Right atrium auricular region (tissue), 2 donors: ENCODE results near the gene OMG. TPM values are rescaled to one million over a fixed set of nuclear protein-coding genes. Genes with fewer than 3 reads are reported as not detected.

Source experiments
- DNase-seq: peaks from one replicate; pipeline ENCODE4 v3.0.0-alpha.2; 2019; ENCODE audit warnings: low spot score
- H3K27ac ChIP-seq, 2 donors: fragments of 200-600 bp; sonication (generic); 1 replicate in 1 of 2; 2 replicates in 1 of 2; pipeline ENCODE4 v1.5.1; 2016 to 2019
- H3K27me3 ChIP-seq, 2 donors: fragments of 200-600 bp; sonication (generic); one replicate each; pipeline versions ENCODE4 v1.5.1 to v1.6.0; 2017 to 2019
- H3K36me3 ChIP-seq: fragments of 200-600 bp; sonication (generic); one replicate; pipeline ENCODE4 v1.5.1; 2016
- H3K4me1 ChIP-seq, 2 donors: fragments of 200-600 bp; sonication (generic); one replicate each; pipeline versions ENCODE4 v1.5.1 to v1.6.0; 2017 to 2019
- H3K4me3 ChIP-seq, 2 donors: fragments of 200-600 bp; sonication (generic); 1 replicate in 1 of 2; 2 replicates in 1 of 2; pipeline ENCODE4 v1.5.1; 2017 to 2019; ENCODE audit warnings: mild to moderate bottlenecking in 1 of 2, moderate library complexity in 1 of 2
- H3K9me3 ChIP-seq, 2 donors: fragments of 200-600 bp; sonication (generic); one replicate each; pipeline ENCODE4 v1.5.1; 2019
- total RNA-seq, 2 donors: library from RNA; depleted of rRNA; stranded (reverse); fragments of >200 nt; gene quantifications; one replicate each; pipeline ENCODE4 v1.1.0, GENCODE V29; 2016
- TF ChIP-seq, protein P1 (sequence below), 2 donors: fragments of 200-600 bp; sonication (generic); IDR thresholded peaks; one replicate each; pipeline ENCODE4 v1.5.1; 2019; ENCODE audit warnings: antibody characterized with exemption in 2 of 2

Gene OMG
- total RNA-seq, 2 donors from 2014 or later, result 0.47 to 0.74 TPM

DNA sequence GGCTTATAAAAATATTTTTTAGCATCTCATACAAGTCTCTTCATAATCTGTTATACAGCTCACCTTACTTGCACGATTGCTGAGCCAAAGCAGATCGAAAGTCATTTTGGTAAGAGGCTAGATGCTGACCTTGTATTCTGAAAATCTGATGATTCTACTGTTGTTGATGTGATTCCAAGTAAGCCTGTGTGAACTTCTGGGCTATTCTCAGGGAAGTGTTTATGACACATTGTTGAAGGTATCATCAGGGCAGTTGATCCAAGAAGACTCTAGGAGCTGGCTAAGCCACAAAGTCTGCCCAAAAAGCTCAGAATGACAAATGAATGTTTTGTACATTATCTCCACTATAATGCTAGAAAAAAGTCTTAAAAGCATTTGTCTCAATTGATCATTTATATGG is 16.0 kb downstream of the OMG start:
- TF ChIP-seq, protein P1, sequence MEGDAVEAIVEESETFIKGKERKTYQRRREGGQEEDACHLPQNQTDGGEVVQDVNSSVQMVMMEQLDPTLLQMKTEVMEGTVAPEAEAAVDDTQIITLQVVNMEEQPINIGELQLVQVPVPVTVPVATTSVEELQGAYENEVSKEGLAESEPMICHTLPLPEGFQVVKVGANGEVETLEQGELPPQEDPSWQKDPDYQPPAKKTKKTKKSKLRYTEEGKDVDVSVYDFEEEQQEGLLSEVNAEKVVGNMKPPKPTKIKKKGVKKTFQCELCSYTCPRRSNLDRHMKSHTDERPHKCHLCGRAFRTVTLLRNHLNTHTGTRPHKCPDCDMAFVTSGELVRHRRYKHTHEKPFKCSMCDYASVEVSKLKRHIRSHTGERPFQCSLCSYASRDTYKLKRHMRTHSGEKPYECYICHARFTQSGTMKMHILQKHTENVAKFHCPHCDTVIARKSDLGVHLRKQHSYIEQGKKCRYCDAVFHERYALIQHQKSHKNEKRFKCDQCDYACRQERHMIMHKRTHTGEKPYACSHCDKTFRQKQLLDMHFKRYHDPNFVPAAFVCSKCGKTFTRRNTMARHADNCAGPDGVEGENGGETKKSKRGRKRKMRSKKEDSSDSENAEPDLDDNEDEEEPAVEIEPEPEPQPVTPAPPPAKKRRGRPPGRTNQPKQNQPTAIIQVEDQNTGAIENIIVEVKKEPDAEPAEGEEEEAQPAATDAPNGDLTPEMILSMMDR (IDR thresholded peaks at IDR 0.05), result no peak
- no peaks in the 10 kb centered on the region for H3K27me3 ChIP-seq
- no peak overlapping the region for H3K4me3 ChIP-seq
- H3K4me1 ChIP-seq, result no peaks in the 10 kb centered on the region
- no peaks in the 10 kb centered on the region for H3K9me3 ChIP-seq
- H3K36me3 ChIP-seq, result peaks cover 18% of the 10 kb centered on the region
- no peak overlapping the region for H3K27ac ChIP-seq
- DNase-seq, result no peak

DNA sequence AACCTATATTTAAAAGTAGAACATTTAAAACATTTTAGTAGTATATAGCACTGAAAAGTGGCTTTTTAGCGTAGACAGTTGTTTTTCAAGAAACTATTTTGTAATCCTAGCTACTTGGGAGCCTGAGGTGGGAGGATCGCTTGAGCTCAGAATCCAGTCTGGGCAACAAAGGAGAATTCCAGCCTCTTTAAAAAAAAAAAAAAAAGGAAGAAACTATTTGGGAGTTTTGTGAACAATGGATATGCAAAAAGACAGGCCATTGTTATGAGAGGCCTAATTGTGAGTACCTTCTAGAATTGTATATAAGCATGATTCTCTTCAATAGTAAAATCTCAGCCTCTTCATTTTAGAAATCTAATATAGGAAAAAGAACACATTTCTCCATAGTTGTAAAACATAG is 17.6 kb downstream of the OMG start:
- Histone ChIP-seq H3K27ac (no peak overlapping the region), H3K36me3 (peaks cover 18% of the 10 kb centered on the region), H3K9me3 (no peaks in the 10 kb centered on the region), H3K4me3 (no peak overlapping the region), H3K4me1 (peaks cover 0 to 10% of the 10 kb centered on the region in 2 donors), H3K27me3 (no peaks in the 10 kb centered on the region)
- no peak for DNase-seq
- TF ChIP-seq, protein P1 (IDR thresholded peaks at IDR 0.05), result no peak

DNA sequence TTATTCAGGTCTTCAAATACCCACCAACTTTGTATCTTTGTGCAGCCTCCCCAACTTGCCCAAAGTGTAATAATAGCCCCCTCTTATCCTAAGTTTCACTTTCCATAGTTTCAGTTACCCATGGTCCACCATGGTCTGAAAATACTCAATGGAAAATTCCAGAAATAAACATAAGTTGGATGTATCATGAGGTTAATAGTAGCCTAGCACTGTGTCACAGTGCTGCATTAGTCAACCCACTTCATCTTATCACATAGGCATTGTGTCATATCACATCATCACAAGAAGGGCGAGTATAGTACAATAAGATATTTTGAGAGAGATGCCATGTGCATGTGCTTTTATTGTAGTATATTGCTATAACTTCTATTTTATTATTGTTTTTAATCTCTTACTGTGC is 21.9 kb downstream of the OMG start:
- peaks cover 13% of the 10 kb centered on the region for H3K36me3 ChIP-seq
- H3K4me1 ChIP-seq, result peaks cover 0 to 25% of the 10 kb centered on the region in 2 donors
- no peak for DNase-seq
- TF ChIP-seq, protein P1 (IDR thresholded peaks at IDR 0.05), result no peak
- H3K9me3 ChIP-seq, result no peaks in the 10 kb centered on the region
- no peak overlapping the region for H3K27ac ChIP-seq
- no peak overlapping the region for H3K4me3 ChIP-seq
- no peaks in the 10 kb centered on the region for H3K27me3 ChIP-seq

DNA sequence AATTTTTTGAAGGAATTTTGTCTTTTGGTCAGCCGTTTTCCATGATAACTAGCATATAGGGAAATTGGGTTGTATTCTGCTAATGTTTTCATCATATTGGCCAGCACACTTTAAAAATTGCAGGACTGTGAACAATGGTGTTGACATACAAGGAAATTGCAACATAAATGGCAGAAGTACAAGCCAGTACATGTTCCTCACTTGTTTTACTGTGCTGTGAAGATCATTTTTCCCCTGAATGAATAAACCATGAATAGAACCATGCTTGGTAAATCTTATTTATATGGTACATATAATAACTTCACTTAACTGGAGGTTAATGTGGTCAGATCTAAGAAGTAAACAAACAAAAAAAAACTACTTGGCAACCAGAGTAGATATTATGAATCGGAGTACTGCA is 22.8 kb downstream of the OMG start:
- Histone ChIP-seq H3K27ac (no peak overlapping the region), H3K4me3 (no peak overlapping the region), H3K9me3 (no peaks in the 10 kb centered on the region), H3K36me3 (peaks cover 9% of the 10 kb centered on the region), H3K4me1 (peaks cover 0 to 34% of the 10 kb centered on the region in 2 donors), H3K27me3 (no peaks in the 10 kb centered on the region)
- TF ChIP-seq, protein P1 (IDR thresholded peaks at IDR 0.05), result no peak
- DNase-seq, result no peak

DNA sequence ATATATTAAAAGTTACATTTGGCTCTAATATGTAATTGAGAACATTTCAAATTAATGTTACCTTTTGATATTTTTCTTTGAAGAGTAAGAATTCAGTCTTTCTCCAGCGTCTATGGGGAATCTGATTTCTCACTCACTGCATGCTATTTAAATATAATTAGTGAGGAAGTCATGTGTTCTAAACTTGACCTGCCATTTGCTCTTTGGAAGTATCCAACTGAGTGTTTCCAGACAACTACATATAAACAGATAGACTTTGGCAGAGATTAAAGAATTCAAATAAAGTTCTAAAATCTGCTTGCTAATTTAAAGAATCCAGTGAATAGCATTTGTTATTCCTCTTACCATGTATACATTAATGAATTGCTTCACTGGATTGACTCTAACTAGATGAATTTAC is 23.5 kb downstream of the OMG start:
- Histone ChIP-seq H3K27ac (no peak overlapping the region), H3K36me3 (peaks cover 9% of the 10 kb centered on the region), H3K9me3 (no peaks in the 10 kb centered on the region), H3K4me3 (no peak overlapping the region), H3K27me3 (no peaks in the 10 kb centered on the region), H3K4me1 (peaks cover 0 to 41% of the 10 kb centered on the region in 2 donors)
- TF ChIP-seq, protein P1 (IDR thresholded peaks at IDR 0.05), result no peak
- no peak for DNase-seq

DNA sequence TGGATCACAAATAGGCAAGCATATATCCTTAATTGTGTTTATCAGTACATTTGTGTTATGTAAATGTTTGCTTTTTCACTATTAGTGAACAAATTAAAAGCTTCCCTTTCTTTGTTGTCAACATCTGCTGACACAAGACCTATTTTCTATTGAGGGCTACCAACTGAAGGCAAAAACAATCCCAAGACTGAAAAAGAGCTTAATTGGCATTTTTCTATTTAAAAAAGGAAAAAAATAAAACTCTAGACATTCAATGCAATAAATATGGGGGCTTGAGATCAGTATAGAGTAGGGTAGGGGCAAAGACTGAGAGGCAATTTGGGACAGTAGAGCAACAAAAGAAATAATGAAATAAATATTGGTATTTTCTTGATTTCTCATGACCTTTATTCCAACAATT is 24.2 kb downstream of the OMG start:
- Histone ChIP-seq H3K27me3 (no peaks in the 10 kb centered on the region), H3K36me3 (peaks cover 7% of the 10 kb centered on the region), H3K4me3 (no peak overlapping the region), H3K9me3 (no peaks in the 10 kb centered on the region), H3K27ac (no peak overlapping the region), H3K4me1 (peaks cover 0 to 49% of the 10 kb centered on the region in 2 donors)
- no peak for DNase-seq
- TF ChIP-seq, protein P1 (IDR thresholded peaks at IDR 0.05), result no peak
